IPS-NIHi7 (cell line): ENCODE data around the gene NPTX1.

Experiments
- DNase-seq: peaks from one replicate; pipeline ENCODE4 v3.0.0; 2012; ENCODE audit warnings: mixed read lengths; ENCODE audit errors: extremely low spot score

The NPTX1 gene

DNA sequence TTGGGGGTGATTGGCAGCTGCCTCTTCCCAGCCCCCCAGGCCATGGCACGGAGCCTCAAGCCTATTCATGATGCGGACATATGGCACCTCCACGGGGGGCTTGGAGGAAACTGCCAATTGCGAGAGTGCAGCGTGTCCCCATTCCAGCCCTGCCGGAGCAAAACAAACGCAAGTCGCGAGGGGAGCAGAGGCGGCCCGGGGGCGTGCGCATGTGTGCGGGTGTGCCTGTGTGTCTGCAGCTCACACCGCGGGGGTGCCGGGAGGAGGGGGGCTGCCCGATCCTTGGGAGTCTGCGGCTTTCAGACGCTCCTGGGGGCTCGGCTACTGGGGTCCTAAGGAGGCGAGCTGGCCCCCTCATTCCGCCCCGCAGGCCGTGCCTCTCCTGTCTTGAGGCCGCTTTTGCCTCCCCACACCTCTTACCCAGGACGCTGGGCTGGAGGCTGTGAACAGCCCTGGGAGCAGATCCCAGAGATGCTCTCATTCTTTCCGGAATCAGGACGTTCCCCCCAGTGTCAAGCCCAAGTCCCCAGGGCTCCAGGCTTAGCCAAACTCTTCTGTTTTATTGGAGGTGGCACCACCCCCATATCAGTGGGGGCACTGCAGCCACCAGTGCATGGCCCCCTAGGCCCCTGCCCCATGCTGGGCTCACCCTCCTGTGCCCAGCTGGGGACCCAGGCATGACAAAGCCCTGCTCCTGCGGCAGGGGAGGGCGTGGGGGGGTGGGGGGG is 32.3 kb downstream of the NPTX1 start:
- no peak for DNase-seq

GRCh38 chr17:80443498-80443897 is 32.9 kb downstream of the NPTX1 start:
- no peak for DNase-seq

DNA sequence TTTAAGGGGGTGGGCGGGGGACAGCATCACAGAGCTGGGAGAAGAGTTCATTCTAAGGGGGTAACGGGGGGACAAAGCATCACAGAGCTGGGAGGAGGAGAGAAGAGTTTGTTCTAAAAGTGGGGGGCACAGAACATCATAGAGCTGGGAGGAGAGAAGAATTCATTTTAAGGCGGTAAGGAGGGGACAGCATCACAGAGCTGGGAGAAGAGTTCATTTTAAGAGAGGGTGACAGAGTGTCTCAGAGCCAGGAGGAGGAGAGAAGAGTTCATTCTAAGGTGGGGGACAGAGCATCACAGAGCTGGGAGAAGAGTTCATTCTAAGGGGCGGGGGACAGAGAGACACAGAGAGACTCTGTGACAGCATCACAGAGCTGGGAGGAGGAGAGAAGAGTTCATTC is 33.6 kb downstream of the NPTX1 start:
- DNase-seq = no peak

DNA sequence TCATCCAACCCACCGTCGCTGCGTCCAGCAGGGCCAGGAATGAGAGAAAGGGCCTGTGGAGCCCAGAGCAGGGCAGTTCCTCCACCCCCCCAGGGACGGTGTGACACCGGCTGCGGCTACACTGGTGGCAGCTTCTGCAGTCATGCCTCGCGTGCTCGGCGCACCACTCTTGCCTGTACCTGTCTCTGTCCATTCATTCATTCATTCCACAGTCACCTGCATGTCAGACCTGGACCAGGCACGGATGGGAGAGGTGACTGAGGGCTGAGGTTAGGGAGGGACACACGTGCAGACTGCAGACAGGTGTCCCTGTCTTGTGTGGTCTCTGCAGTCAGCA is 34.1 kb downstream of the NPTX1 start:
- no peak for DNase-seq

DNA sequence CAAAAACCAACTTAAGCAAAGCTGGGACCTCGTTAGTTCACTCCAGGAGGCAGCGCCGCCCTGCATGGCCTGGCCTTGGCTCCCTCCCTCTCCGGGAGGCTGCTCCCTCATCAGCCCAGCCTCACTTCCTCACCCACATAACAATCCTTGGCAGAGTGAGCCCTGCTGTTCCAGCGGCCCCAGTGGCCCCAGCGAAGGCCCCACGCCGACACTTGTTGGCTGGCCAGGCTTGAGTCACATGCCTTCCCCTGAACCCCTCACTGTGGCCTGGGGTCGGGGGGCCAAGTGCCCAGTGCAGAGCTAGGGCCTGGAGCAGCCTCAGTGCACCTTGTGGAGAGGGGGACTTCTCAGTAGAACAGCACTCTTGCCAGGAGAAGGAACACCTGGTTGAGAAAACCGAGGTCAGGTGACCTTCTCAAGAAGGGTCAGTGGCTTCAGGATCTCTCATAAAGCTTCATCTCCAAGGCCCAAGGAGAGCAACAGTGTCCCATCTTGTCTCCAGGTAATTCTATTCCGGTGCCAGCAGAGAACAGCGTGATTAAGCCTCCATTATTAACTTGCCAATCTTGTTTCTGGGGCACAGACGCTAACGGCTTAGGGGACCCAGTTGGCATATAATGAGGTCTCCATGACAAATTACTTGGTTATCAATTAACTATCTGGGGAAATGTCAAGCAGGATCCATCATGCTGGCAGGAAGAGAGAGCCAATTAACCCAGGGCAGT is 34.6 kb downstream of the NPTX1 start:
- DNase-seq = no peak

- peak; percentile 98 for DNase-seq
These were observed 35.3 kb downstream of the NPTX1 start for GRCh38 chr17:80441133-80441578.

GRCh38 chr17:80439499-80439898 is 36.9 kb downstream of the NPTX1 start:
- DNase-seq = no peak

- no peak for DNase-seq
These were observed 37.6 kb downstream of the NPTX1 start for GRCh38 chr17:80438806-80439205.

GRCh38 chr17:80437532-80437931 is 38.9 kb downstream of the NPTX1 start:
- no peak for DNase-seq

DNA sequence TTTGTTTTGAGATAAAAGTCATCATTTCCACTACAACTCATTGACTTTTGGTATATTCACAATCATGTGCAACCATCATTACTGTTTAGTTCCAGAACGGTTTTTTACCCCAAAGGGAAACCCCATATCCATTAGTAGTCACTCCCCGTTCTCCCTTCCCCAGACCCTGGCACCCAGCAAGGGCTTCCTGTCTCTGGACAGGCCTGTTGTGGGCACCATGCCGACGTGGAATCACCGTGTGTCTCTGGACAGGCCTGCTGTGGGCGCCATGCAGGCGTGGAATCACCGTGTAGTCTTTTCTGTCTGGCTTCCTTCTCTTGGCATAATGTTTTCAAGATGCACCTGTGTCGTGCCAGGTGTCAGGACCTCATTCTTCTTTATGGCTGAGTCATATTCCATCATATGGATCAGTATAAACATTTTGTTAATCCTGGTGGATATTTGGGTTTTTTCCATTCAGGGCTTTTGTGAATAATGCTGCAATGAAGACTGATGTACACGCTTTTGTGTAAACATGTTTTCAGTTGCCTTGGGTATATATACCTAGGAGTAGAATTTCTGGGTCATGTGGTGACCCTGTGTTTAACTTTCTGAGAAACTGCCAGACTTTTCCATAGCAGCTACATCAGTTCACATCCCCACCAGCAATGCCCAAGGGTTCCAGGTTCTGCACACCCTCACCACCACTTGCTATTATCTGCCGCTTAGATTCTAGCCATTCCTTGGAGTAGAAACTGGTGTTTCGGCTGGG is 42.3 kb downstream of the NPTX1 start:
- no peak for DNase-seq

DNA sequence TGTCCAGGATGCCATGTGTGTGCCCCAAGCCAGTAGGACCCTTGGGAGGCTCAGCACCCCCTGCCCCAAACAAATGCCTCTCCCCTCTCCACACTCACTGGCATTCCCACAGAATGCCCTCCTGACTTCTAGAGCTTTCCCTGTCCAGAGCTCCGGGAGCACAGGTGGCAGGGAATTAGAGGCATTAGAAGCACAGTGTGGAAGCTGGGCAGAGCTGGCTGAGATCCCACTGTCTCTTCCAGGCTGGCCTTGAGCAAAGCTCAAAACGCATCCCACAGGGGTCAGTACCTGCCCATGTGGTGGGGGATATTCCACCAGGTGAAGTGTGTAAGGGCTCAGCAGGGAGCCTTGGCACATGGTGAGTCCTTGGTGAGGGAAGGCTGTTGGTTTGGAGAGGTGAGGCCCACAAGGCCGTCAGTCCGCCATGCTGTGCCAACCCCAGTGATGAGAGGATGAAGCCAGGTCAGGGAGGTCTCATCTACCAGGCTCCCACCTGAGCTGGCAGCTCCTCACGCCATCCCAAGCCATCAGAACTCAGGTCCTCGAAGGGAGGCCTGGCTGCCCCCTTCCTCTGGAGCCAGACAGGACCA is 43.4 kb downstream of the NPTX1 start:
- DNase-seq = no peak

DNA sequence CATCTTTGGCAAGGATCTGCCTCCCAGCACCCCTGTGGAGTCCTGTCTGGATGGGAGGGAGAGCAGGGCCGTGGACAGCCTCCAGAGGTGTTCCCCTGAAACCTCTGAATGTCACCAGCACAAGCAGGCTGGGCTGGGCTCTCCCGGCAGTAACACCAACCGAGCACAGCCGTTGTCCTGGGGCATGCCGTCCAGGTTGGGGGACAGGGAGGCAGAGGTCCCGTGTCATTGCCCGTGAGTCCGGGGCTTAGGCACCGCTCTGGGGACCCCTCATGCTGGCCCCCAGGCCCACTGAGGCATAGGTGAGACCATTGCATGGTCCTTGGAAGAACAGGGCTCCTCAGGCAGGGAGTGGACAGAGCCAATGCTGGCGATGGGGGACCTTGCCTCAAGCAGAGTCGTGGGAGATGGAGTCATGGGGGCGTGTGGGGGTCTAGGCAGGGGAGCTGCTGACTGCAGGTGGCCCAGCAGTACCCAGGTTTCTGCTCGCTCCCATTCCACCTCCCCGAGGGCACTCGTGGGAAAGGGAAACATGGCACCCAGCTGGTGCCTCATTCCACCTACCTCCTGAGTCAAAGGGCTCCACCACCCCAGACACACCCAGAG is 44.0 kb downstream of the NPTX1 start:
- no peak for DNase-seq

GRCh38 chr17:80431246-80432195 is 44.9 kb downstream of the NPTX1 start:
- no peak for DNase-seq

GRCh38 chr17:80430446-80431245 is 45.8 kb downstream of the NPTX1 start:
- no peak for DNase-seq

- no peak for DNase-seq
These were observed 46.8 kb downstream of the NPTX1 start for GRCh38 chr17:80429356-80430275.

- DNase-seq = no peak
These were observed 47.6 kb downstream of the NPTX1 start for GRCh38 chr17:80428796-80429195.

DNA sequence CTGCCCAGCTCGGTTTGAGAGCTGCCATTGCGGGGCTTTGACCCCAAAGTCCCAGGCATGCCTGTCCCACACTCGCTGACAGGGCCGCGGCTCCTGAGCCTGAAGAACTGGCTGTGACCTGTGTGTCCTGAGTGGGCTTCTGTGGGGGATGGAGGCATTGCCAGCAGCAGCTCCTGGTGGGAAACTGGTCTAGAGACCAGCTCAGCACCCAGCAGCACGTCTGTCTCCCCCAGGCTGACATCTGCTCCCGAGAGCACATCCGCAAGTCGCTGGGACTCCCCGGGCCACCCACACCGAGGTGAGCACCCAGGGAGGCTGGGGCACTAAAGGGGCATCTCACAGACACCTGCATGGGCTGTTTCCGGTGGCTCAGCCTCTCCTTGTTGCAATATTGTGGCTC is 48.0 kb downstream of the NPTX1 start:
- no peak for DNase-seq

- no peak for DNase-seq
These were observed 48.8 kb downstream of the NPTX1 start for GRCh38 chr17:80427366-80428282.
